ENCODE results near the gene OR13H1.

OR13H1 gene

DNA sequence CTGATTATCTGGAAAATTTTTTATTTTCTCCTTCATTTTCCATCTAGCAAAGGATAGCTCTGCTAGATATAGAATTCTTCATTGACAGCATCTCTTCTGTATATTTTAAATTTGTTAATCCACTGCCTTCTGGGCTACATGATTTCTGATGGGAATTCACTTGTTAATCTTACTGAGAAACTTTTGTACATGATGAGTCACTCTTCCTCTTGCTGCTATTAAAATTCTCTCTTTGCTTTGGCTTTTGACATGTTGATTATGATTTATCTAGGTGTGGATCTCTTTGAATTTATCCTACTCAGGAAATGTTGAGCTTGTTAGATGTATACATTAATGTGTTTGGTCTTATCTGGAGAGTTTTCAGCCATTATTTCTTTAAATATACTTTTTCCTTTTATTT is 27.5 kb downstream of the OR13H1 start:
- TF ChIP-seq ZFP3 (CRISPR knock-in tag; IDR thresholded peaks at IDR 0.05) (no peak), OSR1 (CRISPR knock-in tag; IDR thresholded peaks at IDR 0.05) (no peak), ISL1 (CRISPR knock-in tag; IDR thresholded peaks at IDR 0.05) (peak; percentile 56; the same call in 1 of the 2 replicates), ZNF70 (CRISPR knock-in tag; IDR thresholded peaks at IDR 0.05) (no peak), GLIS3 (CRISPR knock-in tag; IDR thresholded peaks at IDR 0.05) (no peak), TOX (CRISPR knock-in tag; IDR thresholded peaks at IDR 0.05; ENCODE audit: borderline replicate concordance) (no peak), ZNF565 (CRISPR knock-in tag; conservative IDR thresholded peaks at IDR 0.05; ENCODE audit: low read depth) (no peak), BACH2 (CRISPR knock-in tag; IDR thresholded peaks at IDR 0.05; ENCODE audit: borderline replicate concordance) (no peak), ESRRG (CRISPR knock-in tag; IDR thresholded peaks at IDR 0.05) (no peak), PPARA (CRISPR knock-in tag; IDR thresholded peaks at IDR 0.05; ENCODE audit: borderline replicate concordance) (no peak), SNAI2 (CRISPR knock-in tag; IDR thresholded peaks at IDR 0.05) (no peak), ZC3H10 (CRISPR knock-in tag; IDR thresholded peaks at IDR 0.05) (0 out of 2 replicates have a peak, but pooled peaks have one; percentile 42), RARB (CRISPR knock-in tag; IDR thresholded peaks at IDR 0.05) (no peak), ZFP30 (CRISPR knock-in tag; IDR thresholded peaks at IDR 0.05) (no peak)
- TF ChIP-seq, protein P1, sequence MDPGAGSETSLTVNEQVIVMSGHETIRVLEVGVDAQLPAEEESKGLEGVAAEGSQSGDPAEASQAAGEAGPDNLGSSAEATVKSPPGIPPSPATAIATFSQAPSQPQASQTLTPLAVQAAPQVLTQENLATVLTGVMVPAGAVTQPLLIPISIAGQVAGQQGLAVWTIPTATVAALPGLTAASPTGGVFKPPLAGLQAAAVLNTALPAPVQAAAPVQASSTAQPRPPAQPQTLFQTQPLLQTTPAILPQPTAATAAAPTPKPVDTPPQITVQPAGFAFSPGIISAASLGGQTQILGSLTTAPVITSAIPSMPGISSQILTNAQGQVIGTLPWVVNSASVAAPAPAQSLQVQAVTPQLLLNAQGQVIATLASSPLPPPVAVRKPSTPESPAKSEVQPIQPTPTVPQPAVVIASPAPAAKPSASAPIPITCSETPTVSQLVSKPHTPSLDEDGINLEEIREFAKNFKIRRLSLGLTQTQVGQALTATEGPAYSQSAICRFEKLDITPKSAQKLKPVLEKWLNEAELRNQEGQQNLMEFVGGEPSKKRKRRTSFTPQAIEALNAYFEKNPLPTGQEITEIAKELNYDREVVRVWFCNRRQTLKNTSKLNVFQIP (CRISPR knock-in tag; IDR thresholded peaks at IDR 0.05; ENCODE audit: borderline replicate concordance, low read depth) = no peak
- peak; percentile 60; the same call in 2 of the 3 replicates for ATAC-seq

DNA sequence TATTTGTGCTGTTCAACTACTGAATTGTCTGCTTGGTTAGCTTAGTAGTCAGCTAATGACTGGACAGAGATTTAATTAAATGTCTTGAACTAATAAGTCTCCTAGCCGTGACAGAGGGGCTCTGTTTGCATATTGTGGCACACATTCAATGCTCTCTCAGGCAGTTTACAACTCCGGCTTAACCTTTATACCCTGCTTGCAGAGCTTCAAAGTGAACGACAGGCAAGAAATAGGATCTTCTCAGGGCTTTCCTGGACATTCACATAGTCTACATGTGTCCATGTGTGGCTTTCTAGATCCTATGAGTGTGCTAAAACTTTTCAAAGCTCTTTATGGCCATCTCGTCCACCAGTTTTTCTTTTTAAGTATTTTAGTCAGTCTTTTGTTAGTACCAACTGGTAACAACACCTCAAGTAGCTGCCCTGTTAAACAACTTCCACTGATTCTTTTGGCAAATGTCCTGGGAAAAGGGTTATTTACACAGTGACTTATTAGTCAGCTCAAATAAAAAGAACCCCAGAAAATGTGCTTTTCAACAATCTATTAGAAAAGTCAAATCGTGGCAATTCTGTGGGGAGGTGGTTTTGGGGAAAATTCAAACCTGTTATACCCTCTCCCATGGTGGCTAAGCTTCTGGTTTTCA is 28.6 kb downstream of the OR13H1 start:
- TF ChIP-seq ZC3H10 (CRISPR knock-in tag; IDR thresholded peaks at IDR 0.05) = no peak
- no peak for TF ChIP-seq ISL1 (CRISPR knock-in tag; IDR thresholded peaks at IDR 0.05)
- TF ChIP-seq, protein P2, sequence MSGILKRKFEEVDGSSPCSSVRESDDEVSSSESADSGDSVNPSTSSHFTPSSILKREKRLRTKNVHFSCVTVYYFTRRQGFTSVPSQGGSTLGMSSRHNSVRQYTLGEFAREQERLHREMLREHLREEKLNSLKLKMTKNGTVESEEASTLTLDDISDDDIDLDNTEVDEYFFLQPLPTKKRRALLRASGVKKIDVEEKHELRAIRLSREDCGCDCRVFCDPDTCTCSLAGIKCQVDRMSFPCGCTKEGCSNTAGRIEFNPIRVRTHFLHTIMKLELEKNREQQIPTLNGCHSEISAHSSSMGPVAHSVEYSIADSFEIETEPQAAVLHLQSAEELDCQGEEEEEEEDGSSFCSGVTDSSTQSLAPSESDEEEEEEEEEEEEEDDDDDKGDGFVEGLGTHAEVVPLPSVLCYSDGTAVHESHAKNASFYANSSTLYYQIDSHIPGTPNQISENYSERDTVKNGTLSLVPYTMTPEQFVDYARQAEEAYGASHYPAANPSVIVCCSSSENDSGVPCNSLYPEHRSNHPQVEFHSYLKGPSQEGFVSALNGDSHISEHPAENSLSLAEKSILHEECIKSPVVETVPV (CRISPR knock-in tag; IDR thresholded peaks at IDR 0.05) = no peak
- TF ChIP-seq, protein P3, sequence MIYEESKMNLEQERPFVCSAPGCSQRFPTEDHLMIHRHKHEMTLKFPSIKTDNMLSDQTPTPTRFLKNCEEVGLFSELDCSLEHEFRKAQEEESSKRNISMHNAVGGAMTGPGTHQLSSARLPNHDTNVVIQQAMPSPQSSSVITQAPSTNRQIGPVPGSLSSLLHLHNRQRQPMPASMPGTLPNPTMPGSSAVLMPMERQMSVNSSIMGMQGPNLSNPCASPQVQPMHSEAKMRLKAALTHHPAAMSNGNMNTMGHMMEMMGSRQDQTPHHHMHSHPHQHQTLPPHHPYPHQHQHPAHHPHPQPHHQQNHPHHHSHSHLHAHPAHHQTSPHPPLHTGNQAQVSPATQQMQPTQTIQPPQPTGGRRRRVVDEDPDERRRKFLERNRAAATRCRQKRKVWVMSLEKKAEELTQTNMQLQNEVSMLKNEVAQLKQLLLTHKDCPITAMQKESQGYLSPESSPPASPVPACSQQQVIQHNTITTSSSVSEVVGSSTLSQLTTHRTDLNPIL (CRISPR knock-in tag; IDR thresholded peaks at IDR 0.05; ENCODE audit: low read depth) = no peak
- ATAC-seq = no peak

DNA sequence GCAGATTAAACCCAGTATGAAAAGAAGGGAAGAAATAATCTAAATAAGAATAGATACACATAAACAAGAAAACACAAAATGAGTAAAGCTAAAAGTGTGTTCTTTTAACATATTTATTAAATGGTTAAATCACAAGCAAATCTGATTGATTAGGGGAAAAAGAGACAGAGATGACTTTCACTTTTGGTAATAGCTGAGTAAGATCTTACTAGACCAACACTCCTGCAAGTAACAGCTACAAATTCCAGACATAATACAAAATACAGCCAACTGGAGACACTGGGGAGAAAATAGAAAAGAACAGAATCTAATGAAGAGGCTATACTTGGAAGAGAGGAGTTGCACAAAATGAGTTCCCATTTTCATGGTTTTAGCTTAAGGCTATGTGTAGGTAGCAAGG is 33.5 kb downstream of the OR13H1 start:
- peak; percentile 75 for ATAC-seq

More for the DNA sequence above, 33.5 kb downstream of the OR13H1 start:
- TF ChIP-seq ZNF70 (CRISPR knock-in tag; IDR thresholded peaks at IDR 0.05) (no peak), ZNF8 (CRISPR knock-in tag; IDR thresholded peaks at IDR 0.05) (no peak), PPARA (CRISPR knock-in tag; IDR thresholded peaks at IDR 0.05; ENCODE audit: borderline replicate concordance) (no peak), ESRRG (CRISPR knock-in tag; IDR thresholded peaks at IDR 0.05) (no peak), SNAI2 (CRISPR knock-in tag; IDR thresholded peaks at IDR 0.05) (no peak), ZC3H10 (CRISPR knock-in tag; IDR thresholded peaks at IDR 0.05) (no peak), ZFP3 (CRISPR knock-in tag; IDR thresholded peaks at IDR 0.05) (no peak), RARB (CRISPR knock-in tag; IDR thresholded peaks at IDR 0.05) (no peak), ZFP30 (CRISPR knock-in tag; IDR thresholded peaks at IDR 0.05) (no peak), ARNTL (CRISPR knock-in tag; IDR thresholded peaks at IDR 0.05; ENCODE audit: borderline replicate concordance, low read depth) (no peak), GLIS3 (CRISPR knock-in tag; IDR thresholded peaks at IDR 0.05) (no peak), OSR1 (CRISPR knock-in tag; IDR thresholded peaks at IDR 0.05) (no peak), CSDC2 (CRISPR knock-in tag; IDR thresholded peaks at IDR 0.05) (no peak)
- TF ChIP-seq, protein P3 (CRISPR knock-in tag; IDR thresholded peaks at IDR 0.05; ENCODE audit: low read depth) = no peak
- TF ChIP-seq, protein P2 (CRISPR knock-in tag; IDR thresholded peaks at IDR 0.05) = no peak
- TF ChIP-seq, protein P4, sequence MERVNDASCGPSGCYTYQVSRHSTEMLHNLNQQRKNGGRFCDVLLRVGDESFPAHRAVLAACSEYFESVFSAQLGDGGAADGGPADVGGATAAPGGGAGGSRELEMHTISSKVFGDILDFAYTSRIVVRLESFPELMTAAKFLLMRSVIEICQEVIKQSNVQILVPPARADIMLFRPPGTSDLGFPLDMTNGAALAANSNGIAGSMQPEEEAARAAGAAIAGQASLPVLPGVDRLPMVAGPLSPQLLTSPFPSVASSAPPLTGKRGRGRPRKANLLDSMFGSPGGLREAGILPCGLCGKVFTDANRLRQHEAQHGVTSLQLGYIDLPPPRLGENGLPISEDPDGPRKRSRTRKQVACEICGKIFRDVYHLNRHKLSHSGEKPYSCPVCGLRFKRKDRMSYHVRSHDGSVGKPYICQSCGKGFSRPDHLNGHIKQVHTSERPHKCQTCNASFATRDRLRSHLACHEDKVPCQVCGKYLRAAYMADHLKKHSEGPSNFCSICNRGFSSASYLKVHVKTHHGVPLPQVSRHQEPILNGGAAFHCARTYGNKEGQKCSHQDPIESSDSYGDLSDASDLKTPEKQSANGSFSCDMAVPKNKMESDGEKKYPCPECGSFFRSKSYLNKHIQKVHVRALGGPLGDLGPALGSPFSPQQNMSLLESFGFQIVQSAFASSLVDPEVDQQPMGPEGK (CRISPR knock-in tag; IDR thresholded peaks at IDR 0.05; ENCODE audit: borderline replicate concordance) = no peak
